Occipital lobe (tissue), 3 donors: ENCODE results near the gene C18orf54. TPM values are rescaled to one million over a fixed set of nuclear protein-coding genes. Genes with fewer than 3 reads are reported as not detected.
"Not testable (repeated sequence)": the region's sequence is repeated elsewhere in the genome, so short reads cannot be mapped to it uniquely, and the experiment has no call there.

Experiments
- DNase-seq: peaks from one replicate; lab custom pipeline; 2025; lab: John Stamatoyannopoulos, UW
- small RNA-seq: library from RNA; depleted of rRNA; stranded (forward); fragments of <200 nt; gene quantifications from one replicate; pipeline ENCODE3, GENCODE V24; 2014
- total RNA-seq: library from RNA; depleted of rRNA; stranded (reverse); fragments of >200 nt; gene quantifications from one replicate; pipeline ENCODE4 v1.2.3, GENCODE V29; 2014

The C18orf54 gene
- total RNA-seq, 1 donor from 2014 or later: 8.7 TPM

DNA sequence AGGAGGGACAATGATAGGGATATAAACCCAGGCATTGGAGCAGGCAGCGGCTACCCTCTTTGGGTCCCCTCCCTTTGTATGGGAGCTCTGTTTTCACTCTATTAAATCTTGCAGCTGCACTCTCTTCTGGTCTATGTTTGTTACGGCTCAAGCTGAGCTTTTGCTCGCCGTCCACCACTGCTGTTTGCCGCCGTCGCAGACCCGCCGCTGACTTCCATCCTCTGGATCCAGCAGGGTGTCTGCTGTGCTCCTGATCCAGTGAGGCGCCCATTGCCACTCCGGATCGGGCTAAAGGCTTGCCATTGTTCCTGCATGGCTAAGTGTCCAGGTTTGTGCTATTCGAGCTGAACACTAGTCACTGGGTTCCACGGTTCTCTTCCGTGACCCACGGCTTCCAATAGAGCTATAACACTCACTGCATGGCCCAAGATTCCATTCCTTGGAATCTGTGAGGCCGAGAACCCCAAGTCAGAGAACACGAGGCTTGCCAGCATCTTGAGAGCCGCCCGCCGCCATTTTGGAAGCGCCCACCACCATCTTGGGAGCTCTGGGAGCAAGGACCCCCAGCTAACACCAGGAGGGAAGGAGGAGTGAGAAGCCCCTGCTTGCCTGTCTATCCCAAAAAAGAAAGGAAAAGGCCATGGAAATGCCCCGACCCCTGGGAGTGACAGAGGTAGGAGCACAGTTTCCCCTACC is 29.2 kb downstream of the C18orf54 start:
- not testable (repeated sequence) for DNase-seq

DNA sequence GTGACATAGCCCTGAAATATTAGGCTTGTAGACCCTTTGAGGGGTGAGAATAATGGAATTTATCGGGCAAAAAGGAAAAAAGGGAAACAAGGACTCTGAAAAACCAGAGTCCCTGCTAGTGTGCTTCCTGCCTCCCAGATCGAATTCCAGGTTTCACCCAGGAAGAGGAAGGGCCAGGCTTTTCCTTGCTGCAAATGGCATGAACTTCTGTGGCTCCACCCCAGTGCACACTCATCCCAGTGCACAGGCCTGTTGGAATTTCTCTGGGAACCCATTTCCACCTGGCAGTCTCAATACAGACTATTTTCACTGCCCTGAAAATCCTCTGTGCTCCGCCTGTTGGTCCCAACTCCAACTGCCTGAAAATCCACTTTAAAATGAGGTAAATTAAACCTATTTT is 29.9 kb downstream of the C18orf54 start:
- DNase-seq: no peak

DNA sequence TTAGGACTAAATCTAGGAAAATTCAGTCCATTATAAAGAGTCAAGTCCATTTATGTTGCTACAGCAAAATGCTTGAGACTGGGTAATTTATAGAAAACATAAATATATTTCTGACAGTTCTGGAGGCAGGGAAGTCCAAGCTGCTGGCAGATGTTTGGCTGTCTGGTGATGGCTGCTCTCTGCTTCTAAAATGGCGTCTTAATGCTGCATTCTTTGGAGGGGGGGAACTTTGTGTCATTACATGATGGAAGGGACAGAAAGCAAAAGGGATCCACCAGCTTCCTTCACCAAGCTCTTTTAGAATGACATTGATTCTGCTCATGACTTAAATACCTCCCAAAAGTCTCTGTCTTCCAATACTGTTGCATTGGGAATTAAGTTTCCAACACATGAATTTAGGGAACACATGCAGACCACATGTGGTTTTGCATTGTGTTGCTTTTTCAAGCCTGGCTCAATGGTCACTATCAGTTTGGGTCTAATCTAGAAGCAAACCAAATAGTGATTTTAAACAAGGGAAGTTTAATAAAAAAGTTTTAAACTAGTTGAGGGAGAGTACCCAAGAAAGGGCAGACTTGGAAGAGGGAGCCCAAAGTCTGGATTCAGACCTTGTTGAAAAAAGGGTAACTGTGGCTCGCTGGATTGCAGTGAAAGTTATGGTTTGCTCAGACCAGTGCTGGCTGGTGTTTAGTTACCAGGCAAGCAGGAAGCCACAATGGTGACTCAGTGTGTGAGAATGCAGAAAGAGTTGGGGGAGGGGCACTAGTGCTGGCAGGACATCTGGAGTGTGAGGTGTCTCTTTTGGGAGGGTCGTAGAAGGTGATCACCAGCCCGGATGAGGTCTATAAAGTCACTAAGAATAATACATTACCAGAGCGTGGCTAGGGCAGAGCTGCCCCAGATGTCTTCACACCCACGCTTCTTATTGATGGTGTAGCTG is 30.8 kb downstream of the C18orf54 start:
- DNase-seq: no peak

DNA sequence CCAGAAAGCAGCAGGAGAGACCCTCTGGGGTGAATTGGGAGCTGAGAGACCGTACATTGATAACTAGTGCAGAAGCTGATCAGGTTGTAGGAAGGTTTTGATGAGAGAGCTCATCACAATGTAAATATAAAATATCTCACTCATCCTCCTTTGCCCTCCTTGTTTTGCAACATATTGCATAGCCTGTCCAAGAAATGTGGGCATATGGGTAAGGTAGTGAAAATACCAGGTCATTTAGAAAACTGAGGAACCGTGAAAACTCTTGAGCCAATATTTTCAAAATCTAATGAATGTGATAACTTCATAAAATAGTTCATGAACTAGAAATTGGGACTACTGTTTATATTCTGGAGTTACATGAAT is 31.4 kb downstream of the C18orf54 start:
- DNase-seq: no peak

DNA sequence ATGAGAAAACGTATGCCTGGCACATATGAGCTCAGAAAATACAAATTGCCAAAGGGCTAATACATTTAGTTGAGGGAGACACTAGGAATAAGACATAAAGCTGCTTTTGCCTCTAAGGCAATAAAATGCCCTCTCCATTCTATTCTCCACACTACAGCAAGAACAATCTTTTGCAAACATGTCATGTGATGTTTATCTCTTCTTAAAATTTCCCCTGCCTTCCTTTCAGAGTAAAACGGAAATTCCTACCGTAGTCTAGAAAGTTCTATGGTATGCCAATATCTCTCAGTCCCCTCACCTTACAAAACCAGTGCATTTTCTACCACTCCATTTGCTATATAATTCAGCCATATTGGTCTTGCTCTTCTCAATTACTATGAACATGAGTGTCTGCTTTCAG is 33.1 kb downstream of the C18orf54 start:
- DNase-seq: no peak

DNA sequence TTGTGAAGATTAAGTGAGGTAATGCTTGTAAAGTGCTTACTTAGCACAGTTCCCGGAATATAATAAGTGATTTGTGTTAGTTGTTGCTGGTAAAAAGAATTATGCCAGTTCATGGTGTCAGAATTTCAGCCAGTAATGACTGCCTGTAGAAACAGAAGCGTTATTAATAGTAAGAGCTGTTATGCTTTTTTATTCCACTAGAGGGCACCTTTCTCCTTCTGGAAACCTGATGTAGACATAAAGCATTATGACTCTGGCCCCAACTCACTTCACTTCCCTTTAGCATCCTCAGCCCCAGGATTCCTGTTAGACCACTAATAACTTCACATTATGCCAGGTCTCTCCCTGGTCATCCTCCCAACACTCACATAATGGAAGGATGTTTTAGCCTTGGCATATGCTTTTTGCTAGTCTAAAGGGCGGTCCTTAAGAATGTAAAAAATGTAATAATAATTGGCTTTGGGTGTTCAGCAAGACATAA is 34.9 kb downstream of the C18orf54 start:
- no peak for DNase-seq

DNA sequence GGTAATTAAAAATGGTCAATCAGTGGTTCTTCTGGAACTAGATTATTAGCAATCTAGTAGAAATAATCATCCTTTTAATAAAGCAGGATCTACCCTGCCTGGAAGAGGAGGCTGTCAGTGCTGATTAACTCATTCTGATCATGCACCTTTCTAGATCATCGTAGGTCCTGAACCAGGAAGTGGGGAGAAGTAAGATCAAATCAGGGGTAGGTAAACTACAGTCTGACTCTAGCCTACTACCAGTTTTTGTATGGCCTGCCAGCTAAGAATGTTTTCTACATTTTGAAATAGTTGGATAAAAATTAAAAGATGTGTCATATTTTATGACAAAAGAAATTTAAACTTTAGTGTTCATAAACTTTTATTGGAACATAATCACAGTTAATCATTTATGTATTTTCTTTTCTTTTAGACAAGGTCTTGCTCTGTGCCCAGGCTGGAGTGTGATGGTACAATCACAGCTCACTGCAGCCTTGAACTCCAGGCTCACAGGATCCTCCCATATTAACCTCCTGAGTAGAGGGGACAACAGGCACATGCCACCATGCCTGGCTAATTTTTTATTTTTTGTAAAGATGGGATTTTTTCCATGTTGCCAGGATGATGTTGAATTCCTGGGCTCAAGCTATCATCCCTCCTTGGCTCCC is 36.1 kb downstream of the C18orf54 start:
- DNase-seq: no peak

DNA sequence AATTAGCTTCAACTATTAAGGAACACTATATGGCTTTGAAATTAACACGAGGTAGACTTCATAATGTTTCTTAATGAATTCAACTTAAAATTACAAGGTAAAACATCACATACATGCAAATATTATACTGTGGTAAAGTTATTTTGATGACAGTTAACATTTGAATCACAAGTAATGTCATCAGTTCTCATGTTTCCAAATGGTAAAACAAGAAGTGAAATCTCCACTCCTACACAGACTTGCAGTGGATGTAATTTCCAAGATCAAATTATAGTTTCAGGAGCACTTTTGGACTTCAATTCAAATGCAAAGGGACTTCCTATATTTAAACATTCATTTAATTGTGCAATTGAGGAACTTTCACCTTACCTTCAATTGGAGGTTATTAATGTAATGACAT is 39.1 kb downstream of the C18orf54 start:
- no peak for DNase-seq

DNA sequence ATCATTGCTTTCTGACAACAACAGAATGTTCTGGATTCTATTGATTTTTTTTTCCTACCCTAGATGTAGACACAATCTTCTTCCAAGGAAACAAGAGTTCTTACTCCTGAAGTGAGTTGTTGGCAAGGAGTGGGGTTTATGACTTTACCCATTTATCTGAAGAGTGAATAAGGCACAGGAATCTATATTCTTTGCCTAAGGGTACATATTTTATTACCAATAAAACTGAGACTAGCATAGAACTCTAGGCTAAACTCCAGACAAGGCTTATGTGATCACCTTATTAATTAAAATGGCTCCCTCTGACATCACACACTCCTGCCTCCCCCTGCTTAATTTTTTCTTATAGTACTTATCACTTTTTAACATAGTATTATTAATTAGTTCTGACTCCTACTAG is 47.6 kb downstream of the C18orf54 start:
- no peak for DNase-seq

DNA sequence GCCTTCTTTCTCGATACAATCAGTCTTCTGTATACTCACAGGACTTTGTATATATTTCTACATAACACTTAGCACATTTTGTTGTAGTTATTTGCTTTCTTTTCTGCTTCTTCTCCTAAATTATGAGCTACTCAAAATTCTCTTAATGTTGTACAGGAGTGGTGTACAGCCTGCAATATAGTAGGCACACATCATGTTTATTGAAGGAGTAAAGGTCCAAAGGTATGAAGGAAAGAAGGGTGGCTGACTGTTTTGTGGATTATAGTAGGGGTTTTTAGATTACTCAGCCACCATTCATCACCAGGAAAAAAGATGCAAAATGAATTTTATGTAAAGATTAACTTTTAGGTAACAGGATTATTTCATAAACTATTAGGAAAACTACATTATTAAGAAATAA is 54.1 kb downstream of the C18orf54 start:
- no peak for DNase-seq

DNA sequence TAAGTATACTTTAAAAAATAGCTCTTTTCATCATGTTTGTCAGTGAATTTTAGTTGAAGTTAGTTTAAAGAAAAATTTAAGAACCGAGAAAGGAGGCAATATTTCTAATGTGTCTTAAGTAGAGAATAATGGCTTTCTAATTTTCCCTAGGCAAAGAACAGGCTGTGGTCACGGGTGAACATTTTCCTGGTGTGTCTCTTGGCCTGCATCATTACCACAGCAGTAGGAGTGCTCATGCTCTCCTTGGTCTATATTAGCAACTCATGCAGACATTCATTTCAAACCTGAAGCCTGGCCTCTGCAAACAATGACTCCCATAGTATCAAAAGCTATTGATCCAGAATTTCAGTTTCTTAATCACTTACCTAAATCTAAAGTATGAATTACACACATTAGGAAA is 57.4 kb downstream of the C18orf54 start:
- DNase-seq: no peak

DNA sequence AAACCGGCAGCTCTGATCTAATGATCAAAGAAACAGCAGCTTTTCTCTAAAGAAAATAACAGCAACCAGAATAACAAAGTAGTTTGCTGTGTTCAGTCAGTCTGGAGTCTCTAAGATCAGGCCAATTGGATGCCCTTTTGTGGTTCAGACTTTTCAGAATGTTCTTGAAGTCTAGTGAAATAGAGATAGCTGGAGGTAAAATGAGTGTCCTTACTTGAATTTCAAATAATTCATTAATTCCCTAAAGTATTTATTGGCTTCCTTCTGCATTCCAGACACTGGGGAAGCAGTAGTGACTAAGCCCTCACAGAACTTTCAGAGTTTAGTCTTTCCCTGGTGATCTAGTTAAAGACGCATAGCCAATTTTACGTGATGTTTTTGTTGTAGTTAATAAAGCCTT is 58.7 kb downstream of the C18orf54 start:
- DNase-seq: no peak

DNA sequence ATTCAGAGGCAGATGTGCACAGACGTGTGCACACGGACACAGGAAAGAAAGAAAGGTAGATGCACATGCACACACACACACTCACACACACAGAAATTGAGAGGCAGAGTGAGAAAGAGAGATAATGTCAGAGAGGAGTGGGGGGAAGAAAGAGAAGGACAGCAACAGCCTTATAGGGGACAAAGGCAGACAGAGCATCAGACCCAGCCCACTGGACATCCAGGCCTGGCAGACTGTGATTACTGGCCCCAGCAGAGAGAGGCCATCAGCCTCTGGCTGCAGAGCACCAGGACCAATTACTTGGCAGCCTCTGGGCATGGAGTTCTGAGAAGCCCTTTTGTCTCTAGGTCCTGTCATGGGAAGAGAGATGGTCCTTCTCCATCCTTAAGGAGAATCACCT is 66.1 kb downstream of the C18orf54 start:
- DNase-seq: no peak

DNA sequence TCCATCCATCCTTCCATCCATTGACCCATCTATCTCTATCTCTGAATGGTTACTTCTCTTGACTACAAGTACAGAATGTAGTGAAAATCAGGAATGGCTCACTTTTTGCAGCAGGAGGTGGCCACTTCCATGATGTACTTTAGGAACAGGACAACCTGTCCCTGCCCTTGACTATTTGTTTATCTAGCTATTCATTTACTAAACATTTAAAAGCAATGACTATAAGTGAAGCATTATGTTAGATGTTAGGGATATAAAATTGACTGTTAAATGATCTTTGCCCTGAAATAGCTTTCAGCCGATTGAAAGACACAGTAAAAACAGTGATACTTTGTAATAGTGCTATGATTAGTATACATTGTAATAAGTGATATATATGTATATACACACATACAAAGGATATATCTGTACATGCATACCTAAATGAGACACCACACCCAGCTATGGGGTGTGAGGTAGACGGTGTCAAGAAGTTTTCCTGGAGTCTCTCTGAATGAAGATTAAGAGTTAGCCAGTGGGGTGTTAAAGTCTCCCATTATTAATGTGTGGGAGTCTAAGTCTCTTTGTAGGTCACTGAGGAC is 68.5 kb downstream of the C18orf54 start:
- DNase-seq: no peak

Small RNA genes lying within 50 kb of the gene (small RNA-seq; reads per million reads assigned to genes)
- 0.12 reads per million for gene SNRPGP2

Other genes starting within 250 kb of the C18orf54 start
- gene MBD2, start 133.2 kb upstream of the C18orf54 start, total RNA-seq: 20.1 TPM
- 131 TPM for gene POLI, start 88.4 kb upstream of the C18orf54 start, total RNA-seq
- gene STARD6, start within 50 bp of the C18orf54 start, total RNA-seq: not detected
- not detected for gene DYNAP, start 233.3 kb downstream of the C18orf54 start, total RNA-seq